HEK293 (cell line): Measurements from ENCODE around the gene INA.

Experiments used
- CTCF ChIA-PET: fragments of 350-600 bp; formaldehyde crosslinking; extraction: SDS; loops from one replicate; lab custom pipeline; 2021; ENCODE audit warnings: antibody characterized with exemption; lab: Yijun Ruan, JAX
- POLR2A ChIA-PET: fragments of 300-600 bp; formaldehyde crosslinking; extraction: SDS; loops from one replicate; lab custom pipeline; 2020; ENCODE audit warnings: antibody characterized with exemption, inconsistent platforms; lab: Yijun Ruan, JAX
- H3K27ac ChIP-seq: fragments of 200-500 bp; sonication (Bioruptor generic); 2 replicates; pipeline ENCODE4 v1.5.1; 2014; ENCODE audit warnings: low read depth, low read length, control low read depth, inconsistent platforms; ENCODE audit errors: extremely low read depth
- H3K36me3 ChIP-seq, 2 experiments: fragments of 200-500 bp in 1 of 2; sonication (Bioruptor generic) in 1 of 2; 1 replicate in 1 of 2; 2 replicates in 1 of 2; pipeline ENCODE4 v1.5.1; 2014 to 2017; ENCODE audit warnings: inconsistent platforms in 2 of 2, low read length in 2 of 2; ENCODE audit not compliant: control insufficient read depth in 2 of 2, insufficient read depth in 1 of 2
- H3K4me1 ChIP-seq: fragments of 200-500 bp; sonication (Bioruptor generic); 2 replicates; pipeline ENCODE4 v1.5.1; 2014; ENCODE audit warnings: mild to moderate bottlenecking, low read length, inconsistent platforms; ENCODE audit not compliant: control insufficient read depth, insufficient read depth
- H3K4me3 ChIP-seq: 2 replicates; pipeline ENCODE4 v1.5.1; 2011; ENCODE audit warnings: low read depth, mild to moderate bottlenecking, control low read depth, low read length, moderate library complexity
- H3K9me3 ChIP-seq: fragments of 200-500 bp; sonication (Bioruptor generic); 2 replicates; pipeline ENCODE4 v1.5.1; 2014; ENCODE audit warnings: low read depth, low read length, inconsistent platforms; ENCODE audit not compliant: control insufficient read depth, insufficient read depth
- EGR2 ChIP-seq: fragments of 450-650 bp; formaldehyde crosslinking; IDR thresholded peaks from 2 replicates; pipeline ENCODE4 v1.5.1; 2016; ENCODE audit warnings: low read depth, missing biosample characterization, missing genetic modification characterization
- HOXC10 ChIP-seq: sonication (generic); formaldehyde crosslinking; IDR thresholded peaks from 2 replicates; pipeline ENCODE4 v1.8.1; 2023; ENCODE audit warnings: mild to moderate bottlenecking, missing genetic modification reagents
- IKZF3 ChIP-seq: fragments of 450-650 bp; IDR thresholded peaks from 2 replicates; pipeline ENCODE4 v1.5.0; 2018; ENCODE audit warnings: missing biosample characterization, mild to moderate bottlenecking, missing genetic modification characterization, moderate library complexity
- OVOL3 ChIP-seq: fragments of 450-650 bp; formaldehyde crosslinking; IDR thresholded peaks from 2 replicates; pipeline ENCODE4 v1.5.1; 2016; ENCODE audit warnings: missing biosample characterization, missing genetic modification characterization
- SP7 ChIP-seq: fragments of 450-650 bp; formaldehyde crosslinking; IDR thresholded peaks from 2 replicates; pipeline ENCODE4 v1.5.1; 2016; ENCODE audit warnings: missing biosample characterization, missing genetic modification characterization
- YY2 ChIP-seq: fragments of 450-650 bp; formaldehyde crosslinking; IDR thresholded peaks from 2 replicates; pipeline ENCODE4 v1.5.1; 2016; ENCODE audit warnings: missing biosample characterization, missing genetic modification characterization
- ZBTB7A ChIP-seq: fragments of 450-650 bp; formaldehyde crosslinking; IDR thresholded peaks from 2 replicates; pipeline ENCODE4 v1.5.1; 2016; ENCODE audit warnings: low read depth, missing biosample characterization, missing genetic modification characterization
- ZNF10 ChIP-seq: fragments of 450-650 bp; formaldehyde crosslinking; IDR thresholded peaks from 2 replicates; pipeline ENCODE4 v1.5.1; 2017; ENCODE audit warnings: missing biosample characterization, missing genetic modification characterization
- ZNF114 ChIP-seq: fragments of 450-650 bp; formaldehyde crosslinking; IDR thresholded peaks from 2 replicates; pipeline ENCODE4 v1.5.0; 2017; ENCODE audit warnings: missing biosample characterization, missing genetic modification characterization
- ZNF146 ChIP-seq: fragments of 450-650 bp; formaldehyde crosslinking; IDR thresholded peaks from 2 replicates; pipeline ENCODE4 v1.5.1; 2016; ENCODE audit warnings: missing biosample characterization, missing genetic modification characterization
- ZNF16 ChIP-seq: fragments of 450-650 bp; formaldehyde crosslinking; IDR thresholded peaks from 2 replicates; pipeline ENCODE4 v1.5.1; 2016; ENCODE audit warnings: low read depth, missing biosample characterization, missing genetic modification characterization
- ZNF174 ChIP-seq: fragments of 450-650 bp; formaldehyde crosslinking; IDR thresholded peaks from 2 replicates; pipeline ENCODE4 v1.5.0; 2017; ENCODE audit warnings: missing biosample characterization, mild to moderate bottlenecking, missing genetic modification characterization
- ZNF2 ChIP-seq: fragments of 450-650 bp; formaldehyde crosslinking; IDR thresholded peaks from 2 replicates; pipeline ENCODE4 v1.5.1; 2016; ENCODE audit warnings: missing biosample characterization, missing genetic modification characterization
- ZNF221 ChIP-seq: fragments of 450-650 bp; formaldehyde crosslinking; IDR thresholded peaks from 2 replicates; pipeline ENCODE4 v1.5.1; 2017; ENCODE audit warnings: missing biosample characterization, missing genetic modification characterization, borderline replicate concordance
- ZNF302 ChIP-seq: fragments of 450-650 bp; formaldehyde crosslinking; IDR thresholded peaks from 2 replicates; pipeline ENCODE4 v1.5.1; 2016; ENCODE audit warnings: missing biosample characterization, missing genetic modification characterization, low read depth
- ZNF548 ChIP-seq: fragments of 450-650 bp; formaldehyde crosslinking; IDR thresholded peaks from 2 replicates; pipeline ENCODE4 v1.5.1; 2016; ENCODE audit warnings: missing biosample characterization, missing genetic modification characterization
- ZNF585B ChIP-seq: fragments of 450-650 bp; formaldehyde crosslinking; IDR thresholded peaks from 2 replicates; pipeline ENCODE4 v1.5.1; 2016; ENCODE audit warnings: missing biosample characterization, missing genetic modification characterization
- ZNF621 ChIP-seq: fragments of 450-650 bp; formaldehyde crosslinking; IDR thresholded peaks from 2 replicates; pipeline ENCODE4 v1.5.1; 2017; ENCODE audit warnings: missing biosample characterization, missing genetic modification characterization
- ZNF747 ChIP-seq: fragments of 450-650 bp; formaldehyde crosslinking; IDR thresholded peaks from 2 replicates; pipeline ENCODE4 v1.5.1; 2016; ENCODE audit warnings: missing biosample characterization, missing genetic modification characterization
- ZNF837 ChIP-seq: fragments of 450-650 bp; formaldehyde crosslinking; IDR thresholded peaks from 2 replicates; pipeline ENCODE4 v1.5.1; 2016; ENCODE audit warnings: missing biosample characterization, missing genetic modification characterization
- TF ChIP-seq, protein P1 (sequence below): fragments of 450-650 bp; formaldehyde crosslinking; IDR thresholded peaks from 2 replicates; pipeline ENCODE4 v1.5.1; 2016; ENCODE audit warnings: missing biosample characterization, missing genetic modification characterization
- TF ChIP-seq, protein P2 (sequence below): fragments of 450-650 bp; formaldehyde crosslinking; IDR thresholded peaks from 2 replicates; pipeline ENCODE4 v1.5.1; 2016; ENCODE audit warnings: missing biosample characterization, missing genetic modification characterization, low read depth
- TF ChIP-seq, protein P3 (sequence below): fragments of 450-650 bp; formaldehyde crosslinking; IDR thresholded peaks from 2 replicates; pipeline ENCODE4 v1.5.1; 2017; ENCODE audit warnings: missing biosample characterization, missing genetic modification characterization

INA gene

DNA sequence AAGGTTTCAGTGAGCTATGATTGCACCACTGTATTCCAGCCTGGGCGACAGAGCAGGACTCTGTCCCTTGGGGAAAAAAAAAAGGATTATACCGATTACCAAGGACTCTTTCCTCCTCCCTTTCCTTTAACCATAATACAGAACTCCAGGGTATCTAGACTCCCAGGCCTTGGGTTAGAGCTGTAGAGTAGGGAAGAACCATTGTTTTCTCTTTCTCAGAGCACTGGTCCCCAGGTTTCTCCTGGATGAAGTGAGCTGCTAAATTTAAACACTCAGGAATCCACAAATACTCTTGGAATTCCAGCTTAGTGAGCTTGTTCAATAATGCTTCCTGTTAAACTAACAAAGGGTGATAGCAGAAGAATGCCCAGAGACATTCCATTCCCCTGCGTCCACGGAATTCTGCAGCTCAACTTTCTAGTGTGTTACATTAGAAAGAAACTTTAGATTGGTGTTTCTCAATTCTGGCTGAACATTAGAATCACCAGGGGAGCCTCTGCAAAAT is 45.8 kb upstream of the INA start:
- Histone ChIP-seq H3K4me1 (no peaks in the 10 kb centered on the region), H3K4me3 (no peak overlapping the region), H3K27ac (no peak overlapping the region), H3K9me3 (no peaks in the 10 kb centered on the region), H3K36me3 (no peaks in the 10 kb centered on the region)
- CTCF ChIA-PET = interaction anchor here (0.6 to 1.2 kb wide), 6 partner anchors 9 to 483 kb away, joined by 3 to 4 read pairs (median 3); no protein-coding TSS in a partner anchor
- POLR2A ChIA-PET = interaction anchor here (0.5 to 2.7 kb wide), 8 partner anchors 27 to 375 kb away, joined by 3 to 18 read pairs (median 4); partner anchors contain the start of genes CNNM2 and NT5C2
- TF ChIP-seq ZNF10 (tag by site-specific recombination) (no peak), EGR2 (no peak), ZNF585B (no peak), ZNF174 (tag by site-specific recombination) (no peak), ZNF747 (tag by site-specific recombination) (no peak), SP7 (no peak), ZNF302 (tag by site-specific recombination) (no peak), ZBTB7A (tag by site-specific recombination) (no peak), YY2 (tag by site-specific recombination) (no peak), ZNF548 (tag by site-specific recombination) (no peak), ZNF221 (tag by site-specific recombination) (no peak), ZNF146 (tag by site-specific recombination) (no peak)
- TF ChIP-seq, protein P1, sequence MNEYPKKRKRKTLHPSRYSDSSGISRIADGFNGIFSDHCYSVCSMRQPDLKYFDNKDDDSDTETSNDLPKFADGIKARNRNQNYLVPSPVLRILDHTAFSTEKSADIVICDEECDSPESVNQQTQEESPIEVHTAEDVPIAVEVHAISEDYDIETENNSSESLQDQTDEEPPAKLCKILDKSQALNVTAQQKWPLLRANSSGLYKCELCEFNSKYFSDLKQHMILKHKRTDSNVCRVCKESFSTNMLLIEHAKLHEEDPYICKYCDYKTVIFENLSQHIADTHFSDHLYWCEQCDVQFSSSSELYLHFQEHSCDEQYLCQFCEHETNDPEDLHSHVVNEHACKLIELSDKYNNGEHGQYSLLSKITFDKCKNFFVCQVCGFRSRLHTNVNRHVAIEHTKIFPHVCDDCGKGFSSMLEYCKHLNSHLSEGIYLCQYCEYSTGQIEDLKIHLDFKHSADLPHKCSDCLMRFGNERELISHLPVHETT (tag by site-specific recombination) = no peak

DNA sequence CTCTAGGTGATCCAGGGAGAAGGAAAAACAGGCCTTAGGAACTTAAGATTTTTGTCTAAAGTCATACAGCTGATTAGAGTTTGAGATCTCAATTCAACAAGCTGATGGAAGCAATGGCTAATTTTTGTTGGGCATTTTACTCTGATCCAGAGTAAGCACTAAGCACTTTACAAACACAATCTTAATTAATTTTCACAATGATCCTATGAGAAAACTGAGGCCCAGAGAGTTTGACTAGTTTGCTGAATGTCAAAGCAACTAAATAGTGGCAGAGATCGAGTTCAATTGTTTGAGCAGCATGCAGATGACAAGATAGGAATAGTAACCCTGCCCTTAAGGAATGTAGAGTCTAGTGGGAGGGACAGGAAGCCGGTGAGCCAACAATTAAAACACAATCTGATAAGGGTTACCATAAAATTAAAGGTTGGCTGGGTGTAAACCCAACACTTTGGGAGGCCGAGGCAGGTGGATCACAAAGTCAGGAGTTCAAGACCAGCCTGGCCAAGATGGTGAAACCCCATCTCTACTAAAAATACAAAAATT is 44.7 kb upstream of the INA start:
- ChIA-PET CTCF (interaction anchor here (0.6 to 1.6 kb wide), 4 partner anchors 12 to 131 kb away, joined by 3 to 12 read pairs (median 4); no protein-coding TSS in a partner anchor), POLR2A (interaction anchor here (2.7 kb wide), 1 partner anchor 40 kb away, joined by 18 read pairs; the partner anchor contains the start of gene NT5C2)
- TF ChIP-seq ZNF2 (tag by site-specific recombination) (no peak), ZNF621 (tag by site-specific recombination) (no peak), ZNF16 (tag by site-specific recombination) (no peak), HOXC10 (CRISPR knock-in tag) (no peak), ZNF114 (tag by site-specific recombination) (no peak), ZNF146 (tag by site-specific recombination) (no peak), ZNF837 (tag by site-specific recombination) (no peak), IKZF3 (tag by site-specific recombination) (no peak), OVOL3 (tag by site-specific recombination) (no peak)
- TF ChIP-seq, protein P2, sequence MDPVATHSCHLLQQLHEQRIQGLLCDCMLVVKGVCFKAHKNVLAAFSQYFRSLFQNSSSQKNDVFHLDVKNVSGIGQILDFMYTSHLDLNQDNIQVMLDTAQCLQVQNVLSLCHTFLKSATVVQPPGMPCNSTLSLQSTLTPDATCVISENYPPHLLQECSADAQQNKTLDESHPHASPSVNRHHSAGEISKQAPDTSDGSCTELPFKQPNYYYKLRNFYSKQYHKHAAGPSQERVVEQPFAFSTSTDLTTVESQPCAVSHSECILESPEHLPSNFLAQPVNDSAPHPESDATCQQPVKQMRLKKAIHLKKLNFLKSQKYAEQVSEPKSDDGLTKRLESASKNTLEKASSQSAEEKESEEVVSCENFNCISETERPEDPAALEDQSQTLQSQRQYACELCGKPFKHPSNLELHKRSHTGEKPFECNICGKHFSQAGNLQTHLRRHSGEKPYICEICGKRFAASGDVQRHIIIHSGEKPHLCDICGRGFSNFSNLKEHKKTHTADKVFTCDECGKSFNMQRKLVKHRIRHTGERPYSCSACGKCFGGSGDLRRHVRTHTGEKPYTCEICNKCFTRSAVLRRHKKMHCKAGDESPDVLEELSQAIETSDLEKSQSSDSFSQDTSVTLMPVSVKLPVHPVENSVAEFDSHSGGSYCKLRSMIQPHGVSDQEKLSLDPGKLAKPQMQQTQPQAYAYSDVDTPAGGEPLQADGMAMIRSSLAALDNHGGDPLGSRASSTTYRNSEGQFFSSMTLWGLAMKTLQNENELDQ (tag by site-specific recombination) = no peak
- TF ChIP-seq, protein P3, sequence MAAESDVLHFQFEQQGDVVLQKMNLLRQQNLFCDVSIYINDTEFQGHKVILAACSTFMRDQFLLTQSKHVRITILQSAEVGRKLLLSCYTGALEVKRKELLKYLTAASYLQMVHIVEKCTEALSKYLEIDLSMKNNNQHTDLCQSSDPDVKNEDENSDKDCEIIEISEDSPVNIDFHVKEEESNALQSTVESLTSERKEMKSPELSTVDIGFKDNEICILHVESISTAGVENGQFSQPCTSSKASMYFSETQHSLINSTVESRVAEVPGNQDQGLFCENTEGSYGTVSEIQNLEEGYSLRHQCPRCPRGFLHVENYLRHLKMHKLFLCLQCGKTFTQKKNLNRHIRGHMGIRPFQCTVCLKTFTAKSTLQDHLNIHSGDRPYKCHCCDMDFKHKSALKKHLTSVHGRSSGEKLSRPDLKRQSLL (tag by site-specific recombination) = no peak
- H3K9me3 ChIP-seq = no peaks in the 10 kb centered on the region
- no peak overlapping the region for H3K27ac ChIP-seq
- no peaks in the 10 kb centered on the region for H3K4me1 ChIP-seq
- no peak overlapping the region for H3K4me3 ChIP-seq
- H3K36me3 ChIP-seq = no peaks in the 10 kb centered on the region
